Measurements from ENCODE around the gene EXOC2.

GRCh38 chr6:621931-622330, 71.0 kb downstream of the EXOC2 start:
- TF ChIP-seq CTCF (IDR thresholded peaks at IDR 0.05), result no peak
- TF ChIP-seq POLR2AphosphoS5 (IDR thresholded peaks at IDR 0.05), result no peak
- TF ChIP-seq POLR2A (IDR thresholded peaks at IDR 0.05), result no peak
